ENCODE results near the gene MGAT2.

GRCh38 chr14:49574038-49574437 is 46.6 kb upstream of the MGAT2 start:
- TF ChIP-seq CTCF (conservative IDR thresholded peaks at IDR 0.05) (no peak), ZFX (IDR thresholded peaks at IDR 0.05) (no peak)
